Vagina (tissue), 2 donors: ENCODE measurements around the gene SUPT3H.

Experiments used
- POLR2A ChIP-seq, 2 donors: fragments of 450-650 bp; IDR thresholded peaks; one replicate each; pipeline ENCODE4 v1.6.1; 2017; ENCODE audit warnings: antibody characterized with exemption in 2 of 2, mild to moderate bottlenecking in 2 of 2, moderate library complexity in 2 of 2
- POLR2AphosphoS5 ChIP-seq, 2 donors: sonication (generic); formaldehyde crosslinking; IDR thresholded peaks; one replicate each; pipeline ENCODE4 v1.9.0; 2017; ENCODE audit warnings: antibody characterized with exemption in 2 of 2, mild to moderate bottlenecking in 2 of 2, low read depth in 1 of 2; ENCODE audit not compliant: insufficient read depth in 1 of 2
- TF ChIP-seq, protein P1 (sequence below), 3 experiments: fragments of 450-650 bp in 2 of 3; fragments of 200-600 bp in 1 of 3; sonication (generic) in 1 of 3; IDR thresholded peaks; one replicate each; pipeline ENCODE4 v1.5.1; 2017 to 2019; ENCODE audit warnings: antibody characterized with exemption in 3 of 3, mild to moderate bottlenecking in 2 of 3, moderate library complexity in 2 of 3

DNA sequence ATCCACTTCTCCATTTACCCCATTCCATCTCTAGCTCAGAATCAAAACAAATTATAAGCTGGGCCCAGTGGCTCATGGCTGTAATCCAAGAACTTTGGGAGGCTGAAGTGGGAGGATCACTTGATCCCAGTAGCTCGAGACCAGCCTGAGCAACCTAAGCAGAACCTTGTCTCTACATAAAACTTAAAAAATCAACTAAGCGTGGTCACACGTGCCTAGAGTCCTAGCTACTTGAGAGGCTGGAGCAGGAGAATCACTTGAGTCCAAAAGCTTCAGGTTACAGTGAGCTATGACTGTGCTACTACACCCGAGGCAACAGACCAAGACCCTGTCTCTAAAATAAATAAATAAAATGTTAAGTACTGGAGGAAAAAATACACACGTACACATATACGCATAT lies 124.3 kb downstream of the SUPT3H start:
- TF ChIP-seq, protein P1, sequence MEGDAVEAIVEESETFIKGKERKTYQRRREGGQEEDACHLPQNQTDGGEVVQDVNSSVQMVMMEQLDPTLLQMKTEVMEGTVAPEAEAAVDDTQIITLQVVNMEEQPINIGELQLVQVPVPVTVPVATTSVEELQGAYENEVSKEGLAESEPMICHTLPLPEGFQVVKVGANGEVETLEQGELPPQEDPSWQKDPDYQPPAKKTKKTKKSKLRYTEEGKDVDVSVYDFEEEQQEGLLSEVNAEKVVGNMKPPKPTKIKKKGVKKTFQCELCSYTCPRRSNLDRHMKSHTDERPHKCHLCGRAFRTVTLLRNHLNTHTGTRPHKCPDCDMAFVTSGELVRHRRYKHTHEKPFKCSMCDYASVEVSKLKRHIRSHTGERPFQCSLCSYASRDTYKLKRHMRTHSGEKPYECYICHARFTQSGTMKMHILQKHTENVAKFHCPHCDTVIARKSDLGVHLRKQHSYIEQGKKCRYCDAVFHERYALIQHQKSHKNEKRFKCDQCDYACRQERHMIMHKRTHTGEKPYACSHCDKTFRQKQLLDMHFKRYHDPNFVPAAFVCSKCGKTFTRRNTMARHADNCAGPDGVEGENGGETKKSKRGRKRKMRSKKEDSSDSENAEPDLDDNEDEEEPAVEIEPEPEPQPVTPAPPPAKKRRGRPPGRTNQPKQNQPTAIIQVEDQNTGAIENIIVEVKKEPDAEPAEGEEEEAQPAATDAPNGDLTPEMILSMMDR (IDR thresholded peaks at IDR 0.05): no peak
- no peak for TF ChIP-seq POLR2AphosphoS5 (IDR thresholded peaks at IDR 0.05; ENCODE audit: insufficient read depth in 1 of 2, low read depth in 1 of 2)
- no peak for TF ChIP-seq POLR2A (IDR thresholded peaks at IDR 0.05)
